H1 (cell line): Measurements from ENCODE around the gene ZNF391. TPM values are rescaled to one million over a fixed set of nuclear protein-coding genes. Genes with fewer than 3 reads are reported as not detected.

Experiments
- HDAC2 ChIP-seq, 2 experiments: fragments of 300-600 bp in 1 of 2; sonication (generic) in 1 of 2; IDR thresholded peaks; 2 replicates each; pipeline ENCODE4 v1.6.1; 2011 to 2012; ENCODE audit warnings: low read depth in 2 of 2, low read length in 2 of 2, mild to moderate bottlenecking in 2 of 2, moderate library complexity in 2 of 2, borderline replicate concordance in 1 of 2, inconsistent platforms in 1 of 2
- RAD21 ChIP-seq, 2 experiments: IDR thresholded peaks in 1 of 2; conservative IDR thresholded peaks in 1 of 2; 2 replicates each; pipeline ENCODE4 v1.6.1; 2011; ENCODE audit warnings: low read depth in 2 of 2, low read length in 2 of 2, improper control_type of control experiment in 1 of 2, inconsistent platforms in 1 of 2, mild to moderate bottlenecking in 1 of 2, moderate library complexity in 1 of 2
- ZNF274 ChIP-seq: IDR thresholded peaks from 2 replicates; pipeline ENCODE4 v1.7.0; 2012; ENCODE audit warnings: low read length, borderline replicate concordance; ENCODE audit errors: extremely low read depth
- polyA plus RNA-seq, 7 experiments: library from polyadenylated mRNA; depleted of rRNA in 3 of 7; stranded (reverse) in 5 of 7; unstranded in 2 of 7; fragments of >200 nt in 5 of 7; fragments of 200-250 nt in 2 of 7; gene quantifications; 1 replicate in 5 of 7; 2 replicates in 1 of 7; 4 replicates in 1 of 7; pipeline versions ENCODE4 v1.2.1 to v1.2.3, GENCODE V29; 2011 to 2013; ENCODE audit warnings: missing spikeins in 2 of 7, mixed read lengths in 2 of 7
- total RNA-seq: library from RNA; stranded (reverse); fragmentation: NEBNext Ultra II Directional; extraction: Animal tissue kit (Norgen Biotek cat#: 25700); gene quantifications from 2 replicates; pipeline ENCODE4 v1.2.1, GENCODE V29; 2021

ZNF391 gene
- total and polyA plus RNA-seq, 2 of the 8 experiments (the other 6 are each of a cell fraction or from before 2014, with no cell fraction given) = 4.8 to 13.0 TPM

DNA sequence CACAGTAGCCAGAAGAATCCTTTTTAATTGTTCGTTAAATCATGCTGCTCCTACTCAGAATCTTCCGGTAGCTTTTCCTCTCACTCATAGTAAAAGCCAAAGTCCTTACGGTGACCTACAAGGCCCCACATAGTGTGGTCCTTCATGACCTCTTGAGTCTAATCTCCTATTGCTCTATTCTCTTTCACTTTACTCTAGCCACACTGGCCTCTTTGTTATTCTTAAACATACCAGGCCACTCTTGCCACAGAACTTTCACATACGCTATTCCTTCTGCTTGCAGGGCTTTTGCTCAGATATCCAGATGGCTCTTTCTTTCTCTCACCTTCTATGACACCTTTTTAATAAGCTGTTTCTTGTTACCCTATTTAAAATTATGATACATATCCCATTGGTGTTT, 25.7 kb downstream of the ZNF391 start (continued):
- TF ChIP-seq ZNF274 (no peak), HDAC2 (IDR thresholded peaks at IDR 0.05; ENCODE audit: borderline replicate concordance in 1 of 2, low read depth in 2 of 2, low read length in 2 of 2) (no peak), RAD21 (IDR thresholded peaks at IDR 0.05 in 1 of 2, conservative IDR thresholded peaks at IDR 0.05 in 1 of 2; ENCODE audit: low read depth in 2 of 2, low read length in 2 of 2) (no peak)
